Measurements from ENCODE around the gene STPG3. TPM values are rescaled to one million over a fixed set of nuclear protein-coding genes. Genes with fewer than 3 reads are reported as not detected.

The STPG3 gene
- total and polyA plus RNA-seq, 2 of the 8 experiments (the other 6 are each of a cell fraction or from before 2014, with no cell fraction given), result not detected

- Histone ChIP-seq H2AFZ (ENCODE audit: low read length) (no peak overlapping the region), H2BK20ac (ENCODE audit: low read length) (no peak overlapping the region), H4K8ac (ENCODE audit: extremely low read depth, insufficient read depth, low read length) (no peak overlapping the region), H3K23ac (ENCODE audit: insufficient read length) (no peak overlapping the region), H3K9me3 (ENCODE audit: insufficient read depth in 2 of 2, low read depth in 1 of 2, low read length in 1 of 2) (no peaks in the 10 kb centered on the region), H2BK120ac (replicated peaks; ENCODE audit: low read depth, low read length) (no peak overlapping the region), H3K36me3 (ENCODE audit: control insufficient read depth in 2 of 4, insufficient read depth in 4 of 4, low read length in 3 of 4) (peaks cover 0 to 22% (median 7%) of the 10 kb centered on the region in 4 experiments; a peak in 6 of 8 replicates), H3K14ac (ENCODE audit: insufficient read length) (no peak overlapping the region), H3K18ac (ENCODE audit: extremely low read depth, low read length) (no peak overlapping the region), H2BK15ac (ENCODE audit: low read length) (no peak overlapping the region), H3K79me2 (ENCODE audit: control insufficient read depth in 1 of 2, insufficient read depth in 2 of 2, low read length in 2 of 2) (no peaks in the 10 kb centered on the region), H3K4ac (replicated peaks; ENCODE audit: insufficient read length, low read depth, low read length) (no peak overlapping the region), H2BK12ac (ENCODE audit: low read depth, low read length) (no peak overlapping the region), H3K4me1 (replicated peaks in 1 of 4; ENCODE audit: control insufficient read depth in 3 of 4, insufficient read depth in 4 of 4, low read length in 3 of 4) (peaks cover 0 to 7% (median 4%) of the 10 kb centered on the region in 4 experiments; a peak in 5 of 7 replicates), H3K79me1 (ENCODE audit: low read depth, low read length) (no peaks in the 10 kb centered on the region; the same call in 1 of the 2 replicates), H2BK5ac (ENCODE audit: low read depth, low read length) (no peak overlapping the region), H3K27me3 (replicated peaks in 1 of 4; ENCODE audit: control insufficient read depth in 3 of 4, extremely low read depth in 1 of 4, insufficient read depth in 3 of 4, low read length in 3 of 4) (no peaks in the 10 kb centered on the region), H2AK5ac (ENCODE audit: low read depth, low read length) (no peak overlapping the region), H3K27ac (ENCODE audit: low read depth, low read length) (no peak overlapping the region), H4K91ac (replicated peaks; ENCODE audit: insufficient read length, low read length) (no peak overlapping the region), H4K20me1 (replicated peaks in 1 of 2; ENCODE audit: control insufficient read depth in 1 of 2, insufficient read depth in 2 of 2, low read length in 2 of 2) (peaks cover 0 to 17% of the 10 kb centered on the region in 2 experiments), H3K56ac (replicated peaks; ENCODE audit: insufficient read length, low read depth, low read length) (no peak overlapping the region), H3K23me2 (ENCODE audit: low read depth, low read length) (peaks cover under 1% of the 10 kb centered on the region; the same call in 1 of the 2 replicates), H3K4me3 (ENCODE audit: extremely low read depth in 1 of 4, insufficient read depth in 2 of 4, low read depth in 3 of 4, low read length in 4 of 4) (no peak overlapping the region), H3K9ac (replicated peaks in 1 of 4; ENCODE audit: extremely low read depth in 1 of 4, low read depth in 3 of 4, low read length in 3 of 4) (no peak overlapping the region), H4K5ac (ENCODE audit: insufficient read length, low read depth, low read length) (no peak overlapping the region), H3K4me2 (ENCODE audit: insufficient read depth in 1 of 2, low read depth in 2 of 2, low read length in 2 of 2) (0 out of 4 replicates have a peak overlapping the region, but pooled peaks of 1 of the 2 experiments have one; percentile 37)
- no peak for FAIRE-seq
- ChIA-PET CTCF (ENCODE audit: partially characterized antibody) (interaction anchor here (0.6 to 3.8 kb wide), 16 partner anchors 11 to 98 kb away, joined by 3 to 19 read pairs (median 4); partner anchors contain the start of genes LRRC26, RNF224 and TPRN), POLR2A (ENCODE audit: partially characterized antibody) (interaction anchor here (0.7 to 69.9 kb wide), 12 partner anchors 9 to 130 kb away, joined by 3 to 1462 read pairs (median 4); partner anchors contain the start of genes ANAPC2, MAN1B1, NDOR1 and NELFB)
- TF ChIP-seq CREB1 (IDR thresholded peaks at IDR 0.05) (no peak), KDM4A (IDR thresholded peaks at IDR 0.05; ENCODE audit: low read depth, low read length, severe bottlenecking) (no peak), NRF1 (IDR thresholded peaks at IDR 0.05; ENCODE audit: low read depth, low read length) (no peak), JUND (IDR thresholded peaks at IDR 0.05; ENCODE audit: low read length) (no peak), SP2 (IDR thresholded peaks at IDR 0.05; ENCODE audit: low read length) (no peak), EZH2 (IDR thresholded peaks at IDR 0.05; ENCODE audit: low read depth, low read length, severe bottlenecking) (no peak), SP4 (IDR thresholded peaks at IDR 0.05; ENCODE audit: low read length) (no peak), FOSL1 (IDR thresholded peaks at IDR 0.05; ENCODE audit: insufficient read depth, low read depth, low read length) (no peak), RFX5 (IDR thresholded peaks at IDR 0.05; ENCODE audit: borderline replicate concordance, low read depth, low read length) (no peak), EP300 (IDR thresholded peaks at IDR 0.05; ENCODE audit: borderline replicate concordance in 1 of 2, low read depth in 2 of 2, low read length in 2 of 2) (no peak)
- TF ChIP-seq, protein P1, sequence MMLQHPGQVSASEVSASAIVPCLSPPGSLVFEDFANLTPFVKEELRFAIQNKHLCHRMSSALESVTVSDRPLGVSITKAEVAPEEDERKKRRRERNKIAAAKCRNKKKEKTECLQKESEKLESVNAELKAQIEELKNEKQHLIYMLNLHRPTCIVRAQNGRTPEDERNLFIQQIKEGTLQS (IDR thresholded peaks at IDR 0.05; ENCODE audit: insufficient read depth, low read depth, low read length), result no peak
- no peak for DNase-seq (ENCODE audit: low read depth in 1 of 2, low spot score in 2 of 2)
- 89% methylated on average over 19 of the region's 30 CpGs; no CpG with 5 or more reads in 1 of the 2 experiments for WGBS, 2 experiments (ENCODE audit: extremely low coverage in 1 of 2, insufficient coverage in 1 of 2, insufficient read length in 1 of 2, insufficient replicate concordance in 2 of 2, low coverage in 1 of 2, low lambda C conversion rate in 2 of 2, missing lambda C conversion rate in 1 of 2)
These were observed 34.7 kb upstream of the STPG3 start for GRCh38 chr9:137216188-137216965.

All from H1 (cell line).